PC-9 (cell line): Measurements from ENCODE around the gene ASB10. TPM values are rescaled to one million over a fixed set of nuclear protein-coding genes. Genes with fewer than 3 reads are reported as not detected.

Source experiments
- BruUV-seq: library from RNA; stranded (reverse); fragments of 400-500 nt; replicated peaks from 2 replicates; lab custom pipeline; 2021; lab: Mats Ljungman, UMichigan
- CTCF ChIA-PET: fragments of 300-600 bp; sonication (Branson Sonifier 250); formaldehyde crosslinking; loops from one replicate; lab custom pipeline; 2022; ENCODE audit warnings: antibody characterized with exemption; lab: Charles Lee
- POLR2A ChIA-PET: fragments of 300-600 bp; sonication (Branson Sonifier 250); formaldehyde crosslinking; loops from one replicate; lab custom pipeline; 2022; ENCODE audit warnings: antibody characterized with exemption; ENCODE audit not compliant: unreplicated experiment; lab: Charles Lee
- DNase-seq, 2 experiments: peaks; one replicate each; pipeline versions ENCODE4 v3.0.0 to v3.0.0-alpha.2; 2015 to 2022; ENCODE audit warnings: mixed read lengths in 1 of 2
- H2AFZ ChIP-seq: fragments of 200-600 bp; sonication (generic); 2 replicates; pipeline ENCODE4 v1.8.1; 2017; ENCODE audit warnings: antibody characterized with exemption
- H3F3A ChIP-seq: fragments of 200-600 bp; sonication (generic); 2 replicates; pipeline ENCODE4 v1.8.1; 2017; ENCODE audit warnings: antibody characterized with exemption, mild to moderate bottlenecking, low read depth; ENCODE audit not compliant: insufficient read depth
- H3K27ac ChIP-seq: fragments of 200-600 bp; sonication (generic); 2 replicates; pipeline ENCODE4 v1.6.1; 2016; ENCODE audit warnings: mixed run types
- H3K27me3 ChIP-seq: fragments of 200-600 bp; sonication (generic); 2 replicates; pipeline ENCODE4 v1.6.1; 2016; ENCODE audit warnings: low read depth, mixed run types; ENCODE audit not compliant: insufficient read depth
- H3K36me3 ChIP-seq: fragments of 200-600 bp; sonication (generic); 2 replicates; pipeline ENCODE4 v1.6.1; 2016; ENCODE audit warnings: low read depth, mixed run types
- H3K4me1 ChIP-seq: fragments of 200-600 bp; sonication (generic); replicated peaks from 2 replicates; pipeline ENCODE4 v1.6.1; 2016; ENCODE audit warnings: mixed run types; ENCODE audit not compliant: insufficient read depth
- H3K4me2 ChIP-seq: fragments of 200-600 bp; sonication (generic); 2 replicates; pipeline ENCODE4 v1.6.1; 2017; ENCODE audit warnings: mixed run types
- H3K4me3 ChIP-seq: fragments of 200-600 bp; sonication (generic); 2 replicates; pipeline ENCODE4 v1.6.1; 2016; ENCODE audit warnings: mixed run types
- H3K79me2 ChIP-seq: fragments of 200-600 bp; sonication (generic); 2 replicates; pipeline ENCODE4 v1.6.1; 2017; ENCODE audit warnings: low read depth, mixed run types
- H3K9me2 ChIP-seq: fragments of 200-600 bp; sonication (generic); 2 replicates; pipeline ENCODE4 v1.8.1; 2017; ENCODE audit warnings: mild to moderate bottlenecking; ENCODE audit not compliant: insufficient read depth
- H3K9me3 ChIP-seq: fragments of 200-600 bp; sonication (generic); 2 replicates; pipeline ENCODE4 v1.8.1; 2016; ENCODE audit warnings: low read depth; ENCODE audit not compliant: insufficient read depth
- H4K20me1 ChIP-seq: fragments of 200-600 bp; sonication (generic); 2 replicates; pipeline ENCODE4 v1.8.1; 2017; ENCODE audit not compliant: insufficient read depth
- CTCF ChIP-seq: fragments of 200-600 bp; sonication (generic); conservative IDR thresholded peaks from 2 replicates; pipeline ENCODE4 v1.6.1; 2017; ENCODE audit warnings: mixed run types, antibody characterized with exemption, mild to moderate bottlenecking, moderate library complexity
- EZH2 ChIP-seq: fragments of 200-600 bp; sonication (generic); IDR thresholded peaks from 2 replicates; pipeline ENCODE4 v1.8.0; 2017; ENCODE audit warnings: antibody characterized with exemption, low read depth
- intact Hi-C: fragments of 100-400 bp; cut with micrococcal nuclease; formaldehyde crosslinking; loops from one replicate; pipeline ENCODE4 v1.10.0; 2022; ENCODE audit not compliant: unreplicated experiment
- total RNA-seq: library from RNA; stranded (reverse); gene quantifications from 2 replicates; pipeline ENCODE4 v1.2.3, GENCODE V29; 2021

The ASB10 gene
- total RNA-seq, 1 experiment from 2014 or later = not detected

GRCh38 chr7:151128716-151129115, 58.3 kb downstream of the ASB10 start:
- Histone ChIP-seq H3K4me3 (no peak overlapping the region), H3K9me3 (no peaks in the 10 kb centered on the region), H3K27ac (no peak overlapping the region), H2AFZ (no peak overlapping the region), H3K36me3 (no peaks in the 10 kb centered on the region), H3K4me1 (no peaks in the 10 kb centered on the region), H3K27me3 (no peaks in the 10 kb centered on the region), H3K79me2 (no peaks in the 10 kb centered on the region), H3F3A (no peaks in the 10 kb centered on the region; the same call in 1 of the 2 replicates), H3K9me2 (no peaks in the 10 kb centered on the region), H4K20me1 (peaks cover 11% of the 10 kb centered on the region), H3K4me2 (no peak overlapping the region)
- no peak for DNase-seq
- no peak for TF ChIP-seq EZH2
- TF ChIP-seq CTCF = no peak
- intact Hi-C loops = no loop called here
- POLR2A ChIA-PET = no interaction called here
- CTCF ChIA-PET = no interaction called here
- BruUV-seq = no TSS peak

- TF ChIP-seq EZH2 (no peak), CTCF (no peak)
- Histone ChIP-seq H3K9me3 (no peaks in the 10 kb centered on the region), H3K36me3 (no peaks in the 10 kb centered on the region), H3K4me1 (no peaks in the 10 kb centered on the region), H3F3A (no peaks in the 10 kb centered on the region; the same call in 1 of the 2 replicates), H3K4me2 (no peak overlapping the region), H3K27ac (no peak overlapping the region), H3K4me3 (no peak overlapping the region), H3K9me2 (no peaks in the 10 kb centered on the region), H3K79me2 (no peaks in the 10 kb centered on the region), H3K27me3 (no peaks in the 10 kb centered on the region), H2AFZ (no peak overlapping the region), H4K20me1 (peaks cover 11% of the 10 kb centered on the region)
- intact Hi-C loops = no loop called here
- CTCF ChIA-PET = no interaction called here
- DNase-seq = no peak
- POLR2A ChIA-PET = no interaction called here
- BruUV-seq = no TSS peak
Measured at GRCh38 chr7:151128144-151128543, 58.9 kb downstream of the ASB10 start.

- BruUV-seq = no TSS peak
- H3K4me1 ChIP-seq = no peaks in the 10 kb centered on the region
- H3K4me2 ChIP-seq = no peak overlapping the region
- intact Hi-C loops = no loop called here
- no peak overlapping the region for H3K27ac ChIP-seq
- no peaks in the 10 kb centered on the region for H3K36me3 ChIP-seq
- no peaks in the 10 kb centered on the region for H3K27me3 ChIP-seq
- DNase-seq = no peak
- no peak overlapping the region for H2AFZ ChIP-seq
- ChIA-PET POLR2A (no interaction called here), CTCF (no interaction called here)
- no peaks in the 10 kb centered on the region for H3K9me3 ChIP-seq
- H3K79me2 ChIP-seq = no peaks in the 10 kb centered on the region
- H3K9me2 ChIP-seq = no peaks in the 10 kb centered on the region
- no peaks in the 10 kb centered on the region; the same call in 1 of the 2 replicates for H3F3A ChIP-seq
- peaks cover 11% of the 10 kb centered on the region for H4K20me1 ChIP-seq
- H3K4me3 ChIP-seq = no peak overlapping the region
- TF ChIP-seq CTCF = no peak
Measured at GRCh38 chr7:151126491-151127137, 60.4 kb downstream of the ASB10 start.
